GM21381 (cell line): Measurements from ENCODE around the gene RNF115.
"Not testable (repeated sequence)": the region's sequence is repeated elsewhere in the genome, so short reads cannot be mapped to it uniquely, and the experiment has no call there.

Experiments
- ATAC-seq: cut with Tn5 transposase; IDR thresholded peaks from one replicate; pipeline ENCODE4 v1.9.1; 2021; ENCODE audit warnings: mild to moderate bottlenecking, moderate library complexity; ENCODE audit not compliant: unreplicated experiment

RNF115 gene

GRCh38 chr1:145747398-145748247 lies 76.3 kb downstream of the RNF115 start:
- ATAC-seq = no peak

DNA sequence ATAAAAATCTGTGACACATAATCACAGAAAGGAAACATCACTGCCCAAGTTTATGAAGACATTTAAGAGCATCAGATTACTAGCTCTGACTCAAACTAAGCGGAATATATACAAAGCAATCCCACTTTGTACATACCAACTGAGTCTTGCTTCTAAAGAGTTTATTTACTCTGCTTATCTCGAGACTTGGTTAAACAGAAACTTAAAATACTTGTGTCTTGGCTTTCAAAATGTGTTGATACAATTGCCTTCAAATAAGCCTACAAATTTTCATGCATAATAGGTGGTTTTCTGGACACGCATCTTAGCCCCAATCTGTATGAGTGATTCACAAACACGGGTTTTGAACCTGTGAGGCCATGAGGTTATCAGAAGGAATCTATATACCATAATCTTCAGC lies 83.6 kb downstream of the RNF115 start:
- ATAC-seq = no peak

DNA sequence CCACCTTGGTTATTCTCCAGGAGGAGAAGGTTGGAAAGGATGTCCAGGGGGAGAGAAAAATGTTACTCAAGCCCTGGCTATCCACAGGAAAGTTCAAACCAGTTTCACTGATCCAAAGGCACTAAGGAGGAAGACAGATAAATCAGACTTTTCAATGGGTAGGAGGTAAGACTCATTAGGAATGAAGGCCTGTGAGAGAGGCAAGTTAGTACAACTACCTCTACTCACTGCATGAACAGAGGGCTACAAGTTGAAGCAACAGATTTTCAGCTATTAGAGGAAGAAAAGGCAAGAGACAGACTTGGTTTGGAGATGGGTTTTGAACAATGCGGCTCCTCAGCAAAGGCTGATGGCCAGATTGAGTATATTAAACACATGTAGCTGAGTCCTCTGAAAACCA lies 87.7 kb downstream of the RNF115 start:
- ATAC-seq = no peak

- ATAC-seq = no peak
Measured at GRCh38 chr1:145730900-145731299, 93.0 kb downstream of the RNF115 start.

GRCh38 chr1:145730467-145730866 lies 93.4 kb downstream of the RNF115 start:
- no peak for ATAC-seq

GRCh38 chr1:145729666-145730436 lies 94.0 kb downstream of the RNF115 start:
- no peak for ATAC-seq

DNA sequence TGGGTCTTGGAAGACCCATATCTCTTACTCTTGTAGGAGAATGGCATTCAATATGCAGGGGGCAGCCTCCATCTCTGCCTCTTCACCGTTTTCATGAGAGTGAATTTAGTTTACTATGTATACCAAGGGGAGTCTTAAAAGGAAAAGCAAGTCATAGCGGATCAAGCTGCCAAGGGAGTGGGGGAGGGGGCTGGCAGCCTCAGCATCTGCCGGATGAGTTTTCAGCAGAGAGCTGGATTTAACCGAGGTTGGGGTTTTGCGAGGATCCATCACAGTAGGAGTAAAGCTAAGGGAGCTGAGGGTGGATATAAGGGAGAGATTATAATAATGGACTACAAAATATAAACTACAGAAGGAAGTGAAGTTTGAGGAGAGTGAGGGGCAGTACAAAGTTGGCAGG lies 94.7 kb downstream of the RNF115 start:
- no peak for ATAC-seq

GRCh38 chr1:145726193-145726592 lies 97.7 kb downstream of the RNF115 start:
- ATAC-seq = not testable (repeated sequence)

DNA sequence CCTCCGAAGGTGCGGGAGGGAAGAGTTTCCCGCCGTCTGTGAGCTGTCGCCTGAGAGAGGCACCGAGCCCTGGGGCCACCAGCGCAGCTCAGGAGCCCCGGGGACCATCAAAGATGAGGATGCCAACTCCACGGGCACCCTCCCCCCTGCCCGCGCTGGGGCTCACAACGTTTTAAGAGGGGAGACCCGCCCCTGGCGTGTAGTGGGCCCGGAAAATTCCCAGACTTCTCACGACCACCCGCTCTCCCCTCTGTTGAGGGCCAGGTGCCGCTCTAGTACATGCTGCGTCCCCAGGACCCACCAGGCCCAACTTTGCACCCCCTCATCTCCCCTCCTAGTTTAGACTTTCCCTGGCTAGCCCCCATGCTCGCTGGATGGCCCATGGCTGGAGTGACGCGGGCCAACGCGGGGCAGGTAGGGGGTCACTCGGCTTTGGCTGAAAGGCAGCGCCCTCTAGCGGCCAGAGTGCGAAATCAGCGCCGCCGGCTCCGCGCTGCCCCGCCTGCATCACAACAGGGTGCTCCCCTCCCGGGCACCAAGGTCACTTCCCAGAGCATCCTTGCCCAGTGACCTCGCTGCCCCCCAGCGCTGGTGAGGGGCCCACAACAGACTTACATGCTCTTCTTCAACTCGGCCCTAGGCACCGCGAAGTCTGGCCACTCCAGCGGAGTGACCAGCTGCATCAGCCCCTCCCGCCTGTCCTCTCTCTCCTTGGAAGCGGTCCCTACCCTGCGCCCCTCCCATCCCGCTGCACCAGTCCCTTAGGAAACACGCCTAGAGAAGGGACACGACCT lies 102.8 kb downstream of the RNF115 start:
- ATAC-seq = no peak

GRCh38 chr1:145720556-145720877 lies 103.4 kb downstream of the RNF115 start:
- ATAC-seq = no peak

DNA sequence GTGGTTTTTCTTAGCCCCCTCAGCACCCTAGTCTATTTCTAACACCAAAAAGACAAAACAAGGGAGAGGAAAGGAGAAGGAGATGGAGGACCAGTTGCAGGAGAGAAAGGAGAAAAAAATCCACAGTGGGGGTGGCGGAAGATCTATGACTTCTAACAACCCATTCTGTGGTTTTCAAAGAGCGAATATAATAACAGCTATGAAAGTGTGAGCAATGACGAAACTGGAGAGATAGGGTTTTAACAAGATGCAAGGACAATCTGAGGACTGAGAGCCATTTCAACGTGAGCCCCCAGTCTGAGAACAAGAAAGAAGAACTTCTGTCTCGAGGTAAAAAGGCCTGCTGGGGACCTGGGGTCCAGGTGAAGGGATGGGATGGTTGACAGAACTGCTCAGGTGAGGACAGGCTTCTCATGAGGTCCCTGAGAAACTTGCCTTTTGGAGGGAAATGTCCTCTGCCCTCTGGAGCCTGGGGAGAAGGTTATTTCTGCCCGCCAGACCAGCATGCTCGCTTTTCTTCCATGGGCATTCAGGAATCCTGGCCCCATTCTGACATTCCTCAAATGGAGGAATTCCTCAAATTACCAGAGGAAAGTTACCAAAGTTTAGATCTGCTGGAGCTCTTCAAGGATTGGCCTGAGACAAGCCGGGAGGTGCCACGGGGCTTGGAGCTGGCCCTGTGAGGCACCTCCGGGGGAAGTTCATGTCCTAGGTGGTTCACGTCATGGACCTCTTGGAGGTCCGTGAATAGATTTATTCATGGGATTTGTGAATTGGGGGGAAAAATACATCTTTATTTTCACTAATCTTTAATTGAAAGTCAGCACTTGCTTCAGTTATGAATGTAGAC lies 104.4 kb downstream of the RNF115 start, which contains the start of gene CD160:
Gene CD160, plus strand, starts transcription at position 270 of the 850 bp plus-strand sequence. CDS start 8,829 bp downstream, outside the sequence.
- no peak for ATAC-seq

GRCh38 chr1:145718465-145718864 lies 105.4 kb downstream of the RNF115 start:
- not testable (repeated sequence) for ATAC-seq

DNA sequence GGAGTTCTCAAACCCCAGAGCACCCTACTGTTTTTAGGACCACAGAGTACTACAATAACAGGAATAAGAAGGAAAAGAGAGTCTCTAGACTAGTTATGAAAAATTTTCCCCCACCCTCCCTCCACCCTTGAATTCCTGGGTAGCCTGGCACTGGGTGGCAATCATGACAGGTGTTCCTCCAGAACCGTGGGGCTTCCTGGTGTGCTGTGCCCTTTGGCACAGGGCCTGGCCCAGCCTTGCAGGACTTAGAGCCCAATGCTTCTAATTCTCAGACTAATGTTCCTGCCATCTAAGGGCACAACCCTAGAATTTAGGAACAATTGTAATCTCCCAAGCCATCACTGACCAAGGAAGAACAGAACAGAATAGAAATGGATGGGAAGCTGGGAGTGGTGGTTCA lies 106.1 kb downstream of the RNF115 start:
- ATAC-seq = no peak

DNA sequence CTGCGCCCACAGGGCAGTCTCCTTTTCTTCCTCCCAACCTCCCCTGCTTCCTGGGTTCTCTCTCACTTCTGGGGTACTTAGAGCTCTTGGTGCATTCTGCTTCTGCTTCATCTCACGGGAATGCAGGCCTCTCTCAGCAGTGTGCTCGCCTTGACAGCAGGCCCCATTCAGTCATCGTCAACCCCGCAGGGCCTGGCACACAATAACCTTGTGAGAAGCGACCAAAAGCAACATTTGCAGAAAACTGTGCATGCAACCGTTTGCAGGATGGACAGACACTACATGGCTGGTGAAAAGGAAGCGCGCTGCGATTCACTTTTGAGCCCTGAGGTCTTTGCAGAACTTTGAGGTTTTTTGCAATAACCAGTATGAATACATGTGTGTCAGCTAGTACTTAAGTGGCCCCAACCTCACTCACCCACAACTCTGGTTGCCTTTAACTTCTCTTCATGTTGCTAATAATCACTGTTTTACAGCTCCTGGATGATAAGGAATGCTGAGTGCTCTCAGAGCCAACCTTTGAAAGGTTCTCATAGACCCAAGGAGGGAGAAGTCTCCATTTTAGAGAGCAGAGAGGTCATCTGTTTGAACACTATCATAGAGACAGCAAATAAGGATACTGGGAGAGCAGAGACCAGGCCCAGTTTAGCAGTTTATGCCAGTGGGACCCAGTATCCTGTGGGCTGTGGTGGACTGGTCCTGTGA lies 107.1 kb downstream of the RNF115 start:
- ATAC-seq = no peak

GRCh38 chr1:145714524-145715111 lies 109.3 kb downstream of the RNF115 start:
- ATAC-seq = no peak

DNA sequence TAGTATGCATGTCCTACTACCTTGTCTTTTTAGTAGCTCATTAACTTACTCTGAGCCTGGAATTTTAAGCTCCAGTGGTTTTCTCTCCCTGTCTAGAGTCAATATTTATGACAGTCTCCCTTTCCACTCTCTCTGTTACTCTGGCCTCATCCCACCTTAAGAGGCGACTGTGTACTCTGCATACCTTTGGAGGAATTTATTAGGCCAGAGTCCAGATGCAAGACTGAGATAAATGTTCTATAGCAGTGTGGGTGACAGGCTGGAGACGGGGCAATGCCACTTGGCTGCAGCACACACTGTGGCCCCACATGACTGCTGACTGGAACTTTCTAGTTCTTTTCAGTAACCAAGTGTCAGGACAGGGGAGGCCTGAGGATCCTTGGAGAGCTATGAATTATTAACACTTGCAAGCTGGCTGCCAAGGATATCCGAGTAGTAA lies 112.7 kb downstream of the RNF115 start:
- ATAC-seq = no peak

- ATAC-seq = no peak
Measured at GRCh38 chr1:145710291-145711027, 113.4 kb downstream of the RNF115 start.

GRCh38 chr1:145708063-145708462 lies 115.8 kb downstream of the RNF115 start:
- no peak for ATAC-seq
